ENCODE results near the gene GNA14.
A peak's percentile ranks its signal among the peaks of the same experiment; 100 is the strongest.
"Not testable (repeated sequence)": the region's sequence is repeated elsewhere in the genome, so short reads cannot be mapped to it uniquely, and the experiment has no call there.

The GNA14 gene

GRCh38 chr9:77440057-77440456 lies 208.1 kb downstream of the GNA14 start:
- DNase-seq: no peak

DNA sequence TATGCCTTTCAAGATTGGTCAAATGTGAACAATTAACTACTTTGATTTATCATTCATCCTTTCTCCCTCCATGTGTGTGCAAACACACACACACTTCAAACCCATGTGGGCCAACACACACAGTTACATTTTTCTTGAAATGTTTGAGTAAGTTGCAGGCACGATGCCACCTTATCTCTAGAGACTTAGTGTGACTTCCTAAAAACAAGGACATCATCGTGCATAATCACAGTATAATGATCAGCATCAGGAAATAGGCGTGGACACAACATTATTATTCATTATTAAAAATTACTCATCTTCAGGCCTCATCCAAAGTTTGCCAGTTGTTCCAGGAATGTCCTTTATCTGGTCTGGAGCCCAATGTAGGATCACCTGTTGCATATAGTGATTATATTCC lies 209.5 kb downstream of the GNA14 start:
- no peak for DNase-seq

- no peak for DNase-seq
These were observed 212.4 kb downstream of the GNA14 start for GRCh38 chr9:77435688-77436087.

- no peak for DNase-seq
These were observed 212.8 kb downstream of the GNA14 start for GRCh38 chr9:77435277-77435676.

DNA sequence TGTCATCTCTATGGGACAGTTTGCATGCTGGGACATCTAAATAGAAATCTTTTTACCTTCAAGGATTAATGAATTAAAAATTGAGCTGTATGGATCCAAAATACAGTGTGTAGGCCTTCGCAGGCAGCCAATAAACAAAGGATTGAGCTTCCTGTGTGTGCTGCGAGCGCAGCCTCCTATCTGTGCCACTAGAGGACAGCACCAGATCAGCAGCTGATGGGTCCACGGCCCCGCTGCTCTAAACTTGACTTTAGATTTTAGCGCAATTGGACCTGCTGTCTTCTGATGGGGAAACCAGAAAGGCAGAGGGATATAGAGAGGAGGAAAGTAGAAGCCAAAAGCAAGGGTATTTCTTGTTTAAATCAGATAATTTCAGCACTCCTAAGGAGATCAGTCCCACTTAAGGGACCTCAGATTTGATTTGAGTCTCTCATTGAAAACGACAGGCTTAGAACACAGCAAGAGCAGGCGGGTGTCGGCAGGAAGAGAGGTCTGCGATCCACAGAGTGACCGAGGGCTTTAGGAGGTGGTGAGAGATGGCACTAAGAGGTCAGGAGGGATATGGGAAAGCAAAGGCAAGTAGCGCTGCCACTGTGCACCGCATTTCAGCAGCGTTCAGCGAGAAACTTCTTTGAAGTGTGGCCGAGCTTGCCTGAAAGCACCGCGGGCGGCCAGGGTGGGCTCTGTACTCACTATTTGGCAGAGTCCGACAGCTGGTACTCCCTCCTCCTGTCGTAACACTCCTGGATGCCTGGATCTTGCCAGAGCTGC lies 214.3 kb downstream of the GNA14 start:
- DNase-seq: peak in 3 of 5 donors; percentile 13 to 56 (median 32)

DNA sequence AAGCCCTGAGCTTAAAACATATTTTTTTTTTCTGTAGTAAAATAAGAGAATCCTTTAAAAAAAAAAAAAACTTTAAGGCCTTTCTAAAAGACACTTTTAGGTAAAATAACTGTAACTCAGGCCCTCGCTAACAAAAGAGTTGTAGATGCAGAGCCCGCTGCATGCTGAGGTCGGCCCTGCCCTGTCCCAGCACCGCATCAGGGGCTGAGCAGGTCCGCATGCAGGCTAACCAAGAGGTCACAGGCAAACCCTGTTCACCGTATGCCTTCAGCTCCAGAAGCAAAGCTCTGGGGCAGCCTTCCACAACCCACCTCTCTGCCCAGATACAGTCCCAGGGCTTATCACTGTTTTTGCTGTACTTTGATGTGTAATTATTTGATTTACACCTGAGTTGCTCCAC lies 216.1 kb downstream of the GNA14 start:
- DNase-seq: no peak

DNA sequence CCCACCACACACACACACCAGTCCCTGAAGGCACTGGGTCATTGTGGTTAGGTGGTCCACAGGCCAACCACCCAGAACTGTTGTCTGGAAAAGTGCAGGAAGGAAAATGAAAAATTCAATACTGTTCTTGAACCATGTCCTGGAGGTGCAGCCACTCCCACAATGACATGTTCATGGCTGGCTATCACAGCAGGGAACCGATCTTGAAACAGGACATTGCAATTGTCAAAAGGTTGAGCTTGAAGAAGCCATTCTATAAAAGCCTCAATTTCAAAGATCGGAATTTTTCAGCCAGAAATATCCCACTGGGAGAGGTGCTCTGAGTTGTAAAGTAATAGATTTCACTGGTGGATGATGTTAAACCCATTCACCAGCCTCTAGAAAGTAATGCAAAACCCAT lies 218.2 kb downstream of the GNA14 start:
- DNase-seq: no peak

DNA sequence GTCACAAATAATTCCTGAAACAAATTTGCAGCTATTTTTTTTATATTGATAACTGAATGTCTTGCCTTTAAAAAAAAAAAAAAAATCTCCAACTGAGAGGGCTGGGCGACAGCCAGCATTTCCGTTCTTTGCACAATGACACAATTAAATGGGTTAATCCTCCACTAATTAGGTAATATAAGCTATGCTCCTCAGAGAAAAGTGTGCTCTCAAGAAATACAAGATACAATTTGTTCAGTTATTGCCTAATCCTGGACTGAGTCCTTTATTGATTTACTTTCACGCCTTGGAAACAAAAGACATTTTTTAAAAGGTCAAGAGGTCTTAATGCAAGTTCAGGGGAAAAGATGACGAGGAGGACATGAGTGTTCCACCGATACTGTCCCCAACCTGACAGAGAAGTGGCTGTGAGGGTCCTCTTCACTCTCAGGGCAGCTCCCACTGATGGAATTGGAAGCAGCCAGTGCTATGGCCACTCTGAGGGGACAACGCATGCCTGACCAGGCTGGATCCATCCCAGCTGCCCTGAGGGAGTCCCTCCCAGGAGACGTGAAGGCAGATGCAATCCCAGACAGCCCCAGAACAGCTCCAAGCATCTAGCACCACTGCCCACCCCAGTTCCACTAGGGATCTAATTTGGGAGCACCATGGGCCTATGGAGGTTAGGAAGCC lies 220.7 kb downstream of the GNA14 start:
- no peak for DNase-seq

DNA sequence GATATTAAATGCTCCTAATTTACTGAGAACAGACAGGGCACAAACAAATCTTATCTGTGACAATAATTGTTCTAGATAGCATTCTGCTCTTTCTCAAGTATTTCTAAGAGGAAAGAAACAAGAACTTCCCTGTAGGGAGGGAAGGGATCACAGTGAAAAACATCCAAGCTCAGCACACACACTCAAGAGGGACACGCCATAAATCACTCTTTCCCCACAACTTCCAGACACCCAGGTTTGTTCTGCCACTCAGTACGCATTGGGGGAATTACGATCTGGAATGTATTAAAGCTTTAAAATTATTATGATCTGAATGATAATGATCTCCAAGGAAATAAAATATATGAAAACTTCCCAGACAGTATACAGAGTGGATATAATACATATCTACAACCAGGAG lies 221.4 kb downstream of the GNA14 start:
- DNase-seq: no peak

DNA sequence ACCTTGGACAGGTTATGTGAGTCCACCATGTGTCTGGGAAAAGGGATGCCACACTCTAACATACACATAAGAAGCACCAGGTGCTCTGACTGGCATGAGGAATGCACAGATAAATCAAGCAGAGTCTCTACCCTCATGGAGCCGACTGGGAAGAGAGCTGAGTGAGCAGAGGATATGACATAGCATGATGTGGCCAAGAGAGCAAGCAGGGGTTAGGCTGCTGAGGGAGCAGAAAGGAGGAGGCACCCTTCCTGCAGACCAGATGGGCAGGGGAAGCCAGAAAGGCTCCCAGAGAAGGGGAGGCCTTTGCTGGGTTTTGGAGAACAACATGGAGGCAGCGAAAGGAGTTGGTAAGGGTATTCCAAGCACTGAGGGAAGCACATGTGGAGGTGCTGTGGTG lies 223.1 kb downstream of the GNA14 start:
- DNase-seq: no peak

GRCh38 chr9:77423841-77424240 lies 224.3 kb downstream of the GNA14 start:
- DNase-seq: no peak

DNA sequence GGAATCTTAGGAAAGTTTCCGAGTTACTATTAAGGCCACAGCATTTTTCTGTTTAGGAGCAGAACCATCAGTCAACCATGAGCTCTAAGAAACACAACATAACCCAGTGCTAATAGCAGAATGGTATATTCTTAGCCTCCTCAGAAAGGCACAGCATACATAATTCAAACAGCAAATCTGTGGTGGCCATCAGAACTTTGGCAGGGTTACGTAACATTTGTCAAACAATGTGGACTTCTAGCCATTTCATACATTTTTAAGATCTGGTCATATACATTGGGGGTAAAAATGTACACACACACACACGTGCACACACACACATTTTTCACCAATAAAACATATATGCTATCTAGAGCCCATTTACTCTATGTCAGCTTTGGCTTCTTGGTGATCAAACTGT lies 225.2 kb downstream of the GNA14 start:
- DNase-seq: no peak

- no peak for DNase-seq
These were observed 226.4 kb downstream of the GNA14 start for GRCh38 chr9:77421506-77422265.

DNA sequence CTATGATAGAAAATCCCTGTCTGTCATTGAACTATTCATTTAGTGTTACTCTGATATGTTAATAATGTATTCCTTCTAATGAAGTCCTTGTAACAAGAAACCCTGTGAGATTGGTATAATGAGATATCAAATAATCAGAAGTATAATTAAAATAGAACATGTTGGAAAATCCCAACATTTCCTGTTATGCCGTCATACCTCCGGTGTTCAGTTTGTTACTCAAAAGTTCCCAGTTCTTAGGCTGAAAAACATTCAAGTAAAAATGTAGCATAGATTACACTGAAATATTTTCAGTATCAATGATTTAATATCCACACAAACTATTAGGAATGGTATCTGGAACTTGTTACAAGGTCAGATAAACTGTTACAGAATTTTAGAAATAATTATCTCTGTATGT lies 227.5 kb downstream of the GNA14 start:
- no peak for DNase-seq

GRCh38 chr9:77418226-77418625 lies 229.9 kb downstream of the GNA14 start:
- DNase-seq: no peak

GRCh38 chr9:77417566-77417965 lies 230.6 kb downstream of the GNA14 start:
- no peak for DNase-seq

DNA sequence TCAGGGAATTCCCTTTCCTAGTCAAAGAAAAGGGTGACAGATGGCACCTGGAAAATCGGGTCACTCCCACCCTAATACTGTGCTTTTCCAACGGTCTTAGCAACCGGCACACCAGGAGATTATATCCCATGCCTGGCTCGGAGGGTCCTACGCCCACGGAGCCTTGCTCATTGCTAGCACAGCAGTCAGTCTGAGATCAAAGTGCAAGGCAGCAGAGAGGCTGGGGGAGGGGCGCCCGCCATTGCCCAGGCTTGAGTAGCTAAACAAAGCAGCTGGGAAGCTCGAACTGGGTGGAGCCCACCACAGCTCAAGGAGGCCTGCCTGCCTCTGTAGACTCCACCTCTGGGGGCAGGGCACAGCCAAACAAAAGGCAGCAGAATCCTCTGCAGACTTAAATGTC lies 239.6 kb downstream of the GNA14 start:
- not testable (repeated sequence) for DNase-seq

DNA sequence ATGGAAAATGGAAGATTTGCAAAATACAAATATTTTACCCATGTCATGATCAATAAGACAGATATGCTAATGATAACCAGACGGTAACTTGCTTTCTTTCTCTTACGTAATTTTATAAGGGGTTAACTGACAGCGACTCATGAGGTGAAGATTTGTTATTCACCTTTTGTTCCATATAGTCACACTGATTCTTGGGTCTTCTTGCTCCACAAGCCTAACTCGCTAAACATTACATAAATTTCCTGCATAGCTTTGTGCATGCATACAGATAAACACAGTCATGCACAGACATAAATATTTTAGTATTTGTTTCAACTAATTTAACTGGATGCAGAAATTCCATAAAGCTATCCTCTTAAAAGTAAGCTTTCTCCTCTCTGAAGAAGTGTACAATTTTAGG lies 244.9 kb downstream of the GNA14 start:
- DNase-seq: no peak

- no peak for DNase-seq
These were observed 245.8 kb downstream of the GNA14 start for GRCh38 chr9:77402286-77402685.

DNA sequence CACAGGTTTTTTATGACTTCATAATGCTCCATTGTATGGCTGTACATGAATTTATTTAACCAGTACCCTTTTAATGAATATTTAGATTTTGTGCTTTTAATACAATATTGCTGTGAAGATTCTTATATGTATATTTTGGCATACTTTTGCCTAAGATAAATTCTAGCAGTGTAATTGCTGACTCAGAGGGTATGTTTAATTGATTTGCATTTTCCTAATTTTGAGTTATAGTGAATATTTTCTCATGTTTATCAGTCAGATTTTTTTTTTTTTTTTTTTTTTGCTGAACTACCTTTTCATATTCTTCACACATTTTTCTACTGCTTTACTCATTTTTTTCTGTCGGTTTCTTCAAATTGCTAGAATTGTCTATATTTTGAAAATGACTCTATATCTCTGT lies 248.2 kb downstream of the GNA14 start:
- no peak for DNase-seq

DNA sequence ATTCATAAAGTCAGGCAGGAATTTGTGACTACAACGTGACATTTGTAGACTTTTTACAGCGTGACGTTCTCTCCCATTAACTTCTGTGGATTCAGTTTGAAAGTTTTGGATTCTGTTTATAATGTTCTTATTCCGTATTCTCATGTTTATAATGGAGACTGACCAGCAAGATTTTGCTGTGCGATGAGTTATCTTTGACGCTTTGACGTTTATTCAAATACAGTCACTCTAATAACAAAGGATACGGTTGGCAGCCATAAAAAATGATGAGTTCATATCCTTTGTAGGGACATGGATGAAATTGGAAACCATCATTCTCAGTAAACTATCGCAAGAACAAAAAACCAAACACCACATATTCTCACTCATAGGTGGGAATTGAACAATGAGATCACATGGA lies 249.5 kb downstream of the GNA14 start:
- not testable (repeated sequence) for DNase-seq

GRCh38 chr9:77392328-77392727 lies 255.8 kb downstream of the GNA14 start:
- no peak for DNase-seq

DNA sequence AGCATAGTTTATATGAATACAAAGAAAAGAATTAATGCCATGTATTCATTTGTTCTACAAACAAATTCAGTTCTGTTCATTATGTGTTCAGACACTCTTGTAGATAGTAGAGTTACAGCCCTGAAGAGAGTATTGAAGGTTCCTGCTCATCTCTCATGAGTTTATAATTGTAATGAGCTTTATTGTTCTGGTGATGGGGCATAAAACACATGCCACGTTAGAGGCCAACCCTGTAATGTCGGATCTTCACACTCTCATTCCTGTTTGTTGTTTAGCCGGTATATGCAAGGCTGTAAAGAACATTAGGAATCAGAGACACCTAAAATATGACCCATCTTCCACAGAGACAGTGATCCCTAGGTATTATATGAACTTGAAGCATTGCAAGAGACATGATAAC lies 256.3 kb downstream of the GNA14 start:
- no peak for DNase-seq

- DNase-seq: no peak
These were observed 261.9 kb downstream of the GNA14 start for GRCh38 chr9:77386187-77386586.

All from T-helper 1 cell (primary cell).